C4-2B (cell line): ENCODE results near the gene KRTAP17-1.

Source experiments
- CTCF ChIP-seq: fragments of 450-650 bp; conservative IDR thresholded peaks from 2 replicates; pipeline ENCODE4 v1.5.1; 2017; ENCODE audit warnings: mild to moderate bottlenecking
- ZFX ChIP-seq: fragments of 450-650 bp; IDR thresholded peaks from 2 replicates; pipeline ENCODE4 v1.6.1; 2017

- no peak for TF ChIP-seq CTCF
- no peak for TF ChIP-seq ZFX
Observed at GRCh38 chr17:41331606-41332005, 16.1 kb upstream of the KRTAP17-1 start.
